Small intestine (tissue), 7 donors: ENCODE measurements around the gene FUT1. TPM values are rescaled to one million over a fixed set of nuclear protein-coding genes. Genes with fewer than 3 reads are reported as not detected.

Source experiments
- DNase-seq, 2 donors: peaks; one replicate each; pipeline versions ENCODE4 v3.0.0 to v3.0.0-alpha.2; 2013
- FAIRE-seq: peaks from 2 replicates; lab custom pipeline; 2012; peaks lifted over from hg19 to GRCh38; lab: Jason Lieb, UNC
- H3K27ac ChIP-seq, 3 donors: one replicate each; pipeline ENCODE4 v1.5.1; 2013; ENCODE audit warnings: low read length in 2 of 3, mild to moderate bottlenecking in 2 of 3, control low read depth in 1 of 3, inconsistent platforms in 1 of 3, low read depth in 1 of 3, moderate library complexity in 1 of 3
- H3K27me3 ChIP-seq, 3 donors: one replicate each; pipeline ENCODE4 v1.6.1; 2013; ENCODE audit warnings: low read length in 3 of 3, inconsistent platforms in 1 of 3; ENCODE audit not compliant: control insufficient read depth in 3 of 3, insufficient read depth in 3 of 3
- H3K36me3 ChIP-seq, 3 donors: one replicate each; pipeline ENCODE4 v1.6.1; 2013; ENCODE audit warnings: low read length in 3 of 3, inconsistent platforms in 1 of 3, low read depth in 1 of 3, mild to moderate bottlenecking in 1 of 3, moderate library complexity in 1 of 3; ENCODE audit not compliant: control insufficient read depth in 3 of 3, insufficient read depth in 2 of 3
- H3K4me1 ChIP-seq, 3 donors: one replicate each; pipeline ENCODE4 v1.6.1; 2013; ENCODE audit warnings: low read length in 2 of 3, inconsistent platforms in 1 of 3, low read depth in 1 of 3, mild to moderate bottlenecking in 1 of 3, moderate library complexity in 1 of 3; ENCODE audit not compliant: control insufficient read depth in 3 of 3, insufficient read depth in 2 of 3
- H3K4me3 ChIP-seq, 3 donors: one replicate each; pipeline ENCODE4 v1.5.1; 2013; ENCODE audit warnings: low read length in 3 of 3, control low read depth in 1 of 3, inconsistent platforms in 1 of 3, low read depth in 1 of 3, mild to moderate bottlenecking in 1 of 3, moderate library complexity in 1 of 3
- H3K9me3 ChIP-seq, 2 donors: one replicate each; pipeline ENCODE4 v1.6.1; 2013; ENCODE audit warnings: low read depth in 1 of 2, low read length in 1 of 2; ENCODE audit not compliant: control insufficient read depth in 2 of 2, insufficient read depth in 1 of 2
- WGBS, 3 donors: extraction: QIAGEN DNeasy Blood & Tissue Kit; methylation state at CpG; one replicate each; pipeline ENCODE4 v1.1.7; 2013; 5-methylcytosine and 5-hydroxymethylcytosine counted together
- polyA plus RNA-seq, 4 donors: library from polyadenylated mRNA; stranded (reverse) in 3 of 4; unstranded in 1 of 4; fragments of 200-250 nt in 3 of 4; fragments of 120-200 nt in 1 of 4; gene quantifications; one replicate each; pipeline versions ENCODE4 v1.2.1 to v1.2.3, GENCODE V29; 2013
- donor health status: healthy with polysubstance abuse.
- donor health status: control.
- donor health status: control.
- donor health status: Bipolar disorder and iron deficiency.
- donor health status: healthy.

Gene FUT1
- polyA plus RNA-seq, 4 donors = 0.22 to 7.8 (median 1.1) TPM

GRCh38 chr19:48711106-48711662 is 41.3 kb downstream of the FUT1 start:
- 94 to 96% (median 94%) methylated on average over 4 of the region's 4 CpGs for WGBS, 3 donors
- no peak overlapping the region for H3K4me3 ChIP-seq
- no peak for DNase-seq
- H3K27ac ChIP-seq = no peak overlapping the region
- no peaks in the 10 kb centered on the region for H3K27me3 ChIP-seq
- peaks cover 0 to 8% of the 10 kb centered on the region in 2 donors for H3K9me3 ChIP-seq
- peaks cover 0 to 26% (median 16%) of the 10 kb centered on the region in 3 donors for H3K4me1 ChIP-seq
- peaks cover 0 to 17% (median 0%) of the 10 kb centered on the region in 3 donors for H3K36me3 ChIP-seq
- no peak for FAIRE-seq

- DNase-seq = no peak
- FAIRE-seq = no peak
- Histone ChIP-seq H3K27ac (no peak overlapping the region), H3K36me3 (peaks cover 2 to 26% (median 2%) of the 10 kb centered on the region in 3 donors), H3K4me1 (peaks cover 0 to 12% (median 8%) of the 10 kb centered on the region in 3 donors), H3K27me3 (no peaks in the 10 kb centered on the region), H3K4me3 (no peak overlapping the region), H3K9me3 (peaks cover 0 to 13% of the 10 kb centered on the region in 2 donors)
- WGBS, 3 donors = 72 to 88% (median 78%) methylated on average over 11 of the region's 11 CpGs
Measured at GRCh38 chr19:48708471-48708870, 44.0 kb downstream of the FUT1 start.

GRCh38 chr19:48705431-48705830 is 47.0 kb downstream of the FUT1 start:
- peaks cover 0 to 16% of the 10 kb centered on the region in 2 donors for H3K9me3 ChIP-seq
- DNase-seq (peak in 1 of 2 donors; percentile 48), FAIRE-seq (no peak)
- no peak overlapping the region for H3K27ac ChIP-seq
- H3K4me1 ChIP-seq = peaks cover 0 to 2% (median 0%) of the 10 kb centered on the region in 3 donors
- WGBS, 3 donors = 37 to 65% (median 49%) methylated on average over 2 of the region's 2 CpGs
- no peak overlapping the region for H3K4me3 ChIP-seq
- H3K36me3 ChIP-seq = peaks cover 4 to 42% (median 5%) of the 10 kb centered on the region in 3 donors
- H3K27me3 ChIP-seq = no peaks in the 10 kb centered on the region

GRCh38 chr19:48703316-48703715 is 49.1 kb downstream of the FUT1 start:
- peaks cover 4 to 52% (median 5%) of the 10 kb centered on the region in 3 donors for H3K36me3 ChIP-seq
- no peak overlapping the region for H3K4me3 ChIP-seq
- no peak overlapping the region for H3K27ac ChIP-seq
- peaks cover 0 to 13% of the 10 kb centered on the region in 2 donors for H3K9me3 ChIP-seq
- WGBS, 3 donors = 94 to 95% (median 95%) methylated on average over 23 of the region's 23 CpGs
- H3K27me3 ChIP-seq = no peaks in the 10 kb centered on the region
- no peak for DNase-seq
- H3K4me1 ChIP-seq = peaks cover 0 to 5% (median 0%) of the 10 kb centered on the region in 3 donors
- no peak for FAIRE-seq

- Histone ChIP-seq H3K27me3 (no peaks in the 10 kb centered on the region), H3K9me3 (peaks cover 0 to 13% of the 10 kb centered on the region in 2 donors), H3K27ac (no peak overlapping the region), H3K36me3 (peaks cover 4 to 57% (median 5%) of the 10 kb centered on the region in 3 donors), H3K4me1 (peaks cover 0 to 10% (median 0%) of the 10 kb centered on the region in 3 donors), H3K4me3 (no peak overlapping the region)
- DNase-seq (no peak), FAIRE-seq (no peak)
- 92 to 96% (median 93%) methylated on average over 13 of the region's 13 CpGs for WGBS, 3 donors
Measured at GRCh38 chr19:48702701-48703100, 49.7 kb downstream of the FUT1 start.

GRCh38 chr19:48698046-48698445 is 54.4 kb downstream of the FUT1 start:
- FAIRE-seq = no peak
- Histone ChIP-seq H3K27ac (peak overlapping the region; percentile 22 to 44 (median 29)), H3K36me3 (peaks cover 2 to 42% (median 3%) of the 10 kb centered on the region in 3 donors), H3K27me3 (peaks cover 0 to 8% (median 0%) of the 10 kb centered on the region in 3 donors), H3K4me1 (peaks cover 0 to 19% (median 0%) of the 10 kb centered on the region in 3 donors), H3K4me3 (peak overlapping the region in 2 of 3 donors; percentile 60 to 96), H3K9me3 (peaks cover 0 to 14% of the 10 kb centered on the region in 2 donors)
- DNase-seq = peak in 1 of 2 donors; percentile 73
- WGBS, 3 donors = 15 to 38% (median 25%) methylated on average over 4 of the region's 4 CpGs

Other genes starting within 250 kb of the FUT1 start
- 1 to 10 TPM; 3.6 to 7.6 (median 7.1) TPM for gene LMTK3, start 240.8 kb downstream of the FUT1 start, polyA plus RNA-seq
- gene SULT2B1, start 200.5 kb downstream of the FUT1 start, polyA plus RNA-seq = 10 to 100 TPM in 3 of 4 donors, 1 to 10 TPM in 1; 3.4 to 28.1 (median 12.3) TPM
- 1 to 10 TPM in 1 of 4 donors, under 1 TPM in 1, not detected in 2; 0.22 to 4.9 TPM for gene SPACA4, start 145.9 kb downstream of the FUT1 start, polyA plus RNA-seq
- gene FAM83E, start 137.6 kb downstream of the FUT1 start, polyA plus RNA-seq = 100 to 1,000 TPM in 1 of 4 donors, 10 to 100 TPM in 3; 76.6 to 104 (median 93.5) TPM
- gene RPL18, start 133.5 kb downstream of the FUT1 start, polyA plus RNA-seq = 1,000 to 10,000 TPM; 2,041 to 3,184 (median 2,596) TPM
- 10 to 100 TPM; 22.1 to 85.7 (median 49.9) TPM for gene SPHK2, start 133.1 kb downstream of the FUT1 start, polyA plus RNA-seq
- gene DBP, start 115.3 kb downstream of the FUT1 start, polyA plus RNA-seq = 10 to 100 TPM in 3 of 4 donors, 1 to 10 TPM in 1; 7.1 to 40.3 (median 23.9) TPM
- 10 to 100 TPM in 1 of 4 donors, 1 to 10 TPM in 3; 3.8 to 21.2 (median 6.5) TPM for gene CA11, start 106.5 kb downstream of the FUT1 start, polyA plus RNA-seq
- gene NTN5, start 79.6 kb downstream of the FUT1 start, polyA plus RNA-seq = under 1 TPM in 2 of 4 donors, not detected in 2; 0.24 to 0.32 TPM
- gene FUT2, start 56.7 kb downstream of the FUT1 start, polyA plus RNA-seq = 100 to 1,000 TPM in 3 of 4 donors, 10 to 100 TPM in 1; 64.8 to 201 (median 117) TPM
- gene MAMSTR, start 32.9 kb downstream of the FUT1 start, polyA plus RNA-seq = 1 to 10 TPM in 2 of 4 donors, under 1 TPM in 1, not detected in 1; 0.89 to 7.7 (median 1.1) TPM
- 10 to 100 TPM in 1 of 4 donors, 1 to 10 TPM in 3; 1.3 to 13.5 (median 4.1) TPM for gene RASIP1, start 12.0 kb downstream of the FUT1 start, polyA plus RNA-seq
- gene IZUMO1, start 5.7 kb downstream of the FUT1 start, polyA plus RNA-seq = under 1 TPM in 2 of 4 donors, not detected in 2; 0.31 to 0.45 TPM
- gene FGF21, start 2.9 kb upstream of the FUT1 start, polyA plus RNA-seq = under 1 TPM in 1 of 4 donors, not detected in 3; 0.09 TPM
- 10 to 100 TPM; 16.2 to 70.9 (median 30.2) TPM for gene BCAT2, start 58.4 kb upstream of the FUT1 start, polyA plus RNA-seq
- gene HSD17B14, start 83.8 kb upstream of the FUT1 start, polyA plus RNA-seq = 100 to 1,000 TPM in 1 of 4 donors, 10 to 100 TPM in 1, 1 to 10 TPM in 1, not detected in 1; 4.4 to 102 (median 11.6) TPM
- gene PLEKHA4, start 116.0 kb upstream of the FUT1 start, polyA plus RNA-seq = 10 to 100 TPM in 2 of 4 donors, 1 to 10 TPM in 2; 4.0 to 20.3 (median 12.8) TPM
- 10 to 100 TPM; 52.8 to 73.0 (median 60.6) TPM for gene PPP1R15A, start 119.8 kb upstream of the FUT1 start, polyA plus RNA-seq
- gene TULP2, start 146.1 kb upstream of the FUT1 start, polyA plus RNA-seq = under 1 TPM in 2 of 4 donors, not detected in 2; 0.10 to 0.38 TPM
- gene NUCB1, start 147.7 kb upstream of the FUT1 start, polyA plus RNA-seq = 100 to 1,000 TPM; 102 to 359 (median 228) TPM
- gene DHDH, start 181.1 kb upstream of the FUT1 start, polyA plus RNA-seq = 10 to 100 TPM in 2 of 4 donors, 1 to 10 TPM in 2; 2.9 to 36.2 (median 13.8) TPM
- gene BAX, start 202.2 kb upstream of the FUT1 start, polyA plus RNA-seq = 100 to 1,000 TPM; 138 to 199 (median 162) TPM
- gene FTL, start 212.7 kb upstream of the FUT1 start, polyA plus RNA-seq = 1,000 to 10,000 TPM; 4,142 to 9,292 (median 8,268) TPM
- 10 to 100 TPM; 16.2 to 40.0 (median 25.0) TPM for gene GYS1, start 240.7 kb upstream of the FUT1 start, polyA plus RNA-seq
- gene RUVBL2, start 241.2 kb upstream of the FUT1 start, polyA plus RNA-seq = 100 to 1,000 TPM in 1 of 4 donors, 10 to 100 TPM in 3; 45.4 to 108 (median 57.3) TPM